Measurements from ENCODE around the gene BIN1.

Gene BIN1

DNA sequence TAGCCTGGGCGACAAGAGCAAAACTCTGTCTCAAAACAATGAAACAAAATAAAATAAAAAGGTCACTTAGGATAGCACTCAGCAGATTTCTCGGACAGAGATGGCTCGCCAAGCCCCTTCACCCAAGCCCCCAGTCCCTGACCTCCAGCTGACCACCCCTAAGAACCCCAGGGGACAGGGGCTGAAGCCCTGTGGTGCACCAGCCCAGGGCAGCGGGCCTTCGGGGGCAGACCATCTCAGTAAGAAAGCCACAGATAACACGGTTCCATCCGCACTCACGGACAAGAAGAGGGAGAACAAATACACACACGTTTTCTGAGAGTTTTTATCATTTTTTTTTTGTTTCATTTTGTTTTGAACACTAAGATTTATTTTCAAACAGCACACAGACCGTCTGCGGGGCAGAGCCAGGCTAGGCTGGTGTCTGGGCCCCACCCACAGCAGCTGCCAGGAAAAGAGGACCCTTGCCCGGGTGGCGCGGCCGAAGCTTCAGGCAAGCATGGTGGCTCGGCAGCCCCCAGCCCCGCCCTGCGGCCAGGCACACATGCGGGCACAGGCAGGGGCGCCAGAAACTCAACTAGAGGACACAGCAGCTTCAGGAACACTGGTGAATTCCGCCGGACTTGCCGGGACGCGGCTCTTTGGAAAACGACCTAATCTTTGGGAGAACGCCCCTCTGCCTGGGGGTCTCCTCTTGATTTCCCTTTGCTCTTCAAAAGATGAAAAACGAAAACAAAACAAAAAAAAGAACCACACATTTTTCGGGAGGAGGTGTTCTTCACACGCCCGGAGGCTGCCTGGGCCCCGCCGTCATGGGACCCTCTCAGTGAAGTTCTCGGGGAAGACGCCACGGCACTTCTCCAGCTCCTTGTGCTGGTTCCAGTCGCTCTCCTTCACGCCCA, 59.0 kb downstream of the BIN1 start:
- Histone ChIP-seq H3K36me3 (ENCODE audit: insufficient read depth, low read length) (no peaks in the 10 kb centered on the region), H2AFZ (ENCODE audit: low read depth, low read length) (no peak overlapping the region), H3K4me1 (ENCODE audit: insufficient read depth, low read length) (peaks cover 2% of the 10 kb centered on the region; the same call in 1 of the 2 replicates), H3K27ac (ENCODE audit: low read length) (no peak overlapping the region), H4K20me1 (ENCODE audit: insufficient read depth, low read length) (no peaks in the 10 kb centered on the region), H3K79me2 (ENCODE audit: insufficient read depth, low read length) (no peaks in the 10 kb centered on the region), H3K9me3 (ENCODE audit: insufficient read depth, low read length, severe bottlenecking) (no peaks in the 10 kb centered on the region), H3K4me2 (ENCODE audit: insufficient read depth, low read length) (no peak overlapping the region), H3K27me3 (ENCODE audit: insufficient read depth, low read length, poor library complexity) (no peaks in the 10 kb centered on the region), H3K9ac (ENCODE audit: low read depth, low read length) (no peak overlapping the region), H3K4me3 (ENCODE audit: low read depth in 1 of 2, low read length in 2 of 2) (no peak overlapping the region)
- no peak for DNase-seq
- ATAC-seq (ENCODE audit: insufficient read depth, low read depth): no peak
- TF ChIP-seq, protein P1, sequence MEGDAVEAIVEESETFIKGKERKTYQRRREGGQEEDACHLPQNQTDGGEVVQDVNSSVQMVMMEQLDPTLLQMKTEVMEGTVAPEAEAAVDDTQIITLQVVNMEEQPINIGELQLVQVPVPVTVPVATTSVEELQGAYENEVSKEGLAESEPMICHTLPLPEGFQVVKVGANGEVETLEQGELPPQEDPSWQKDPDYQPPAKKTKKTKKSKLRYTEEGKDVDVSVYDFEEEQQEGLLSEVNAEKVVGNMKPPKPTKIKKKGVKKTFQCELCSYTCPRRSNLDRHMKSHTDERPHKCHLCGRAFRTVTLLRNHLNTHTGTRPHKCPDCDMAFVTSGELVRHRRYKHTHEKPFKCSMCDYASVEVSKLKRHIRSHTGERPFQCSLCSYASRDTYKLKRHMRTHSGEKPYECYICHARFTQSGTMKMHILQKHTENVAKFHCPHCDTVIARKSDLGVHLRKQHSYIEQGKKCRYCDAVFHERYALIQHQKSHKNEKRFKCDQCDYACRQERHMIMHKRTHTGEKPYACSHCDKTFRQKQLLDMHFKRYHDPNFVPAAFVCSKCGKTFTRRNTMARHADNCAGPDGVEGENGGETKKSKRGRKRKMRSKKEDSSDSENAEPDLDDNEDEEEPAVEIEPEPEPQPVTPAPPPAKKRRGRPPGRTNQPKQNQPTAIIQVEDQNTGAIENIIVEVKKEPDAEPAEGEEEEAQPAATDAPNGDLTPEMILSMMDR (IDR thresholded peaks at IDR 0.05; ENCODE audit: borderline replicate concordance, extremely low read depth, low read length, poor library complexity, severe bottlenecking): no peak
- TF ChIP-seq EZH2 (IDR thresholded peaks at IDR 0.05; ENCODE audit: borderline replicate concordance, low read depth, low read length, severe bottlenecking): no peak

DNA sequence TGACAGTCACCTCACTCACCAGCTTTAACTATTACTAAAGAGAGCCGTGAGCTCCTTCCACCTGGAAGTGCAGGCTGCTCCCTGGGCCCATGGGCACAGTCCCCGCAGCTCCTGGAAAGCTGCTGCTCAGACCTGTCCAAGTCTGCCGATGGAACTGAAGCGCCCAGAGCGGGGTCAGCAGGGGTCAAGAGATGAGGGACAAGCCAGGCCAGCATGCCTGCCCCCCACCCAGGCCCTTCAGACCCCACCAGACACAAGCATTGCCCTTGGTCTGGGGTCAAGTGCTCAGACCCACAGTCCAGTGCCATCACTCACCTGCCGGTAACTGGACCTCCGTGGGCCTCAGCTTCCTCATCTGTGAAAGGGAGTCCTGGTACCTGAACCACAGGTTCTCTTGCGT, 59.9 kb downstream of the BIN1 start:
- ATAC-seq (ENCODE audit: insufficient read depth, low read depth) (no peak), DNase-seq (no peak)
- peaks cover 2% of the 10 kb centered on the region; the same call in 1 of the 2 replicates for H3K4me1 ChIP-seq (ENCODE audit: insufficient read depth, low read length)

GRCh38 chr2:127046579-127046978, 60.4 kb downstream of the BIN1 start:
- Histone ChIP-seq H3K9ac (ENCODE audit: low read depth, low read length) (no peak overlapping the region), H3K36me3 (ENCODE audit: insufficient read depth, low read length) (no peaks in the 10 kb centered on the region), H3K4me3 (ENCODE audit: low read depth in 1 of 2, low read length in 2 of 2) (no peak overlapping the region), H3K4me1 (ENCODE audit: insufficient read depth, low read length) (peaks cover 2% of the 10 kb centered on the region; the same call in 1 of the 2 replicates), H3K4me2 (ENCODE audit: insufficient read depth, low read length) (no peak overlapping the region), H3K9me3 (ENCODE audit: insufficient read depth, low read length, severe bottlenecking) (no peaks in the 10 kb centered on the region), H3K27ac (ENCODE audit: low read length) (no peak overlapping the region), H4K20me1 (ENCODE audit: insufficient read depth, low read length) (no peaks in the 10 kb centered on the region), H3K27me3 (ENCODE audit: insufficient read depth, low read length, poor library complexity) (no peaks in the 10 kb centered on the region), H2AFZ (ENCODE audit: low read depth, low read length) (no peak overlapping the region), H3K79me2 (ENCODE audit: insufficient read depth, low read length) (no peaks in the 10 kb centered on the region)
- no peak for TF ChIP-seq EZH2 (IDR thresholded peaks at IDR 0.05; ENCODE audit: borderline replicate concordance, low read depth, low read length, severe bottlenecking)
- TF ChIP-seq, protein P1 (IDR thresholded peaks at IDR 0.05; ENCODE audit: borderline replicate concordance, extremely low read depth, low read length, poor library complexity, severe bottlenecking): no peak
- DNase-seq (no peak), ATAC-seq (ENCODE audit: insufficient read depth, low read depth) (no peak)

More for the DNA sequence above, 59.9 kb downstream of the BIN1 start:
- no peak overlapping the region for H3K27ac ChIP-seq (ENCODE audit: low read length)
- no peaks in the 10 kb centered on the region for H4K20me1 ChIP-seq (ENCODE audit: insufficient read depth, low read length)
- no peaks in the 10 kb centered on the region for H3K79me2 ChIP-seq (ENCODE audit: insufficient read depth, low read length)
- no peak overlapping the region for H3K4me2 ChIP-seq (ENCODE audit: insufficient read depth, low read length)
- H3K9ac ChIP-seq (ENCODE audit: low read depth, low read length): no peak overlapping the region
- H2AFZ ChIP-seq (ENCODE audit: low read depth, low read length): no peak overlapping the region
- no peak overlapping the region for H3K4me3 ChIP-seq (ENCODE audit: low read depth in 1 of 2, low read length in 2 of 2)
- no peaks in the 10 kb centered on the region for H3K36me3 ChIP-seq (ENCODE audit: insufficient read depth, low read length)
- H3K27me3 ChIP-seq (ENCODE audit: insufficient read depth, low read length, poor library complexity): no peaks in the 10 kb centered on the region
- no peaks in the 10 kb centered on the region for H3K9me3 ChIP-seq (ENCODE audit: insufficient read depth, low read length, severe bottlenecking)
- TF ChIP-seq, protein P1 (IDR thresholded peaks at IDR 0.05; ENCODE audit: borderline replicate concordance, extremely low read depth, low read length, poor library complexity, severe bottlenecking): no peak
- TF ChIP-seq EZH2 (IDR thresholded peaks at IDR 0.05; ENCODE audit: borderline replicate concordance, low read depth, low read length, severe bottlenecking): no peak

All from DND-41 (cell line).